HG02973 (cell line): Measurements from ENCODE around the gene ZNF469.

Source experiments
- ATAC-seq: cut with Tn5 transposase; IDR thresholded peaks from one replicate; pipeline ENCODE4 v1.9.1; 2021; ENCODE audit warnings: moderate library complexity; ENCODE audit not compliant: unreplicated experiment

ZNF469 gene, protein sequence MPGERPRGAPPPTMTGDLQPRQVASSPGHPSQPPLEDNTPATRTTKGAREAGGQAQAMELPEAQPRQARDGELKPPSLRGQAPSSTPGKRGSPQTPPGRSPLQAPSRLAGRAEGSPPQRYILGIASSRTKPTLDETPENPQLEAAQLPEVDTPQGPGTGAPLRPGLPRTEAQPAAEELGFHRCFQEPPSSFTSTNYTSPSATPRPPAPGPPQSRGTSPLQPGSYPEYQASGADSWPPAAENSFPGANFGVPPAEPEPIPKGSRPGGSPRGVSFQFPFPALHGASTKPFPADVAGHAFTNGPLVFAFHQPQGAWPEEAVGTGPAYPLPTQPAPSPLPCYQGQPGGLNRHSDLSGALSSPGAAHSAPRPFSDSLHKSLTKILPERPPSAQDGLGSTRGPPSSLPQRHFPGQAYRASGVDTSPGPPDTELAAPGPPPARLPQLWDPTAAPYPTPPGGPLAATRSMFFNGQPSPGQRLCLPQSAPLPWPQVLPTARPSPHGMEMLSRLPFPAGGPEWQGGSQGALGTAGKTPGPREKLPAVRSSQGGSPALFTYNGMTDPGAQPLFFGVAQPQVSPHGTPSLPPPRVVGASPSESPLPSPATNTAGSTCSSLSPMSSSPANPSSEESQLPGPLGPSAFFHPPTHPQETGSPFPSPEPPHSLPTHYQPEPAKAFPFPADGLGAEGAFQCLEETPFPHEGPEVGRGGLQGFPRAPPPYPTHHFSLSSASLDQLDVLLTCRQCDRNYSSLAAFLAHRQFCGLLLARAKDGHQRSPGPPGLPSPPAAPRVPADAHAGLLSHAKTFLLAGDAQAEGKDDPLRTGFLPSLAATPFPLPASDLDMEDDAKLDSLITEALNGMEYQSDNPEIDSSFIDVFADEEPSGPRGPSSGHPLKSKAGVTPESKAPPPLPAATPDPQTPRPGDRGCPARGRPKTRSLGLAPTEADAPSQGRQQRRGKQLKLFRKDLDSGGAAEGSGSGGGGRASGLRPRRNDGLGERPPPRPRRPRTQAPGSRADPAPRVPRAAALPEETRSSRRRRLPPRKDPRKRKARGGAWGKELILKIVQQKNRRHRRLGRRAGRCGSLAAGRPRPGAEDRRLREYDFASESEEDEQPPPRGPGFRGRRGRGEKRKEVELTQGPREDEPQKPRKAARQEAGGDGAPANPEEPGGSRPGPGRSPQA (N-terminal part only)

DNA sequence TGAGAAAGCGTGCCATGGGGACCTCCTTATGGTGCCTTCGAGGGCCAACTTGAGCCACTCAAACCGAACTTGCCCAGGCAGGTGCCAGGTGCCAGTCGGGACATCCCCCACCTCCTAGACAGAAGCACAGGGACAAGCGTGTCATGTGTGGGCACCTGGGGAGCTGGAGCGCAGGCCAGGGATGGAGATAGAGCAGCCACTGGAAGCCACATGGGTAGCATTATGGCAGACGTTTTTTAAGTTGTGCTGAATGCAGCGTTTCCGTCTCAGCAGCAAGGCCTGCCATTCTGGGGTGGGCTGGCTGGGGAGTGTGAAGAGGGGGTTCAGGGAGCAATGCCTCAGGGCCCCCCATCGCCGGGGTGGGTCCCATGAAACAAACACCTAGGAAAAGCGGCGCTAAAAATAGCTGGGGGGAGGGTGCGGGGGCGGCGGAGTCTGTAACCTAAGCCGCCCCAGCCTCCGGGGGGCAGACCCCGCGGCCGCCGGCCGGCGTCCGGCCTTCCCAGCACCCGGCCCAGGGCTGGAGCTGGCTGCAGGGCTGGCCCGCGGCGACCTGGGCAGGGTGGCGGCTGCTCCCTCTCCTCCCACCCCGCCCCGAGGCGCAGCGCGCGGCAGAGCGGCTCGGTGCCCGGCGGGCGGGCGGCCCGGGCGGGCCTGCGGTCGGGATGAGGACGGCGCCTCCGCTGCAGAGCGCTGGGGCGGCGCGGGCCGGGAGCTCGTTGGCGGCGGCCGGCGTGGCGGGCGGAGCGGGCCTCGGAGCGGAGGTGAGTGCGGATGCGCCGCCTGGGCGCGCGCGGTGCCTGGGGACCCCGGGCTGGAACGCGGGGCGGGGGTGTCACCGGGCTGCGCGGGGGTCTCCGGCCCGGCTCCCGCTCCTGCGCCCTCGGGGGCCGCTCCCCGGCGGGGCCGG lies at the start of gene ZNF469:
TSS of gene ZNF469 (plus strand) at position 469 of the 910 bp plus-strand sequence. CDS start 44,512 bp downstream, outside the sequence.
- no peak for ATAC-seq

GRCh38 chr16:88333848-88334777 lies 48.6 kb upstream of the ZNF469 start:
- ATAC-seq: no peak

- no peak for ATAC-seq
These were observed 47.7 kb upstream of the ZNF469 start for GRCh38 chr16:88334778-88335720.

- ATAC-seq: no peak
These were observed 45.7 kb upstream of the ZNF469 start for GRCh38 chr16:88337021-88337420.

- ATAC-seq: no peak
These were observed 45.2 kb upstream of the ZNF469 start for GRCh38 chr16:88337538-88337937.

- no peak for ATAC-seq
These were observed 44.6 kb upstream of the ZNF469 start for GRCh38 chr16:88338111-88338510.

DNA sequence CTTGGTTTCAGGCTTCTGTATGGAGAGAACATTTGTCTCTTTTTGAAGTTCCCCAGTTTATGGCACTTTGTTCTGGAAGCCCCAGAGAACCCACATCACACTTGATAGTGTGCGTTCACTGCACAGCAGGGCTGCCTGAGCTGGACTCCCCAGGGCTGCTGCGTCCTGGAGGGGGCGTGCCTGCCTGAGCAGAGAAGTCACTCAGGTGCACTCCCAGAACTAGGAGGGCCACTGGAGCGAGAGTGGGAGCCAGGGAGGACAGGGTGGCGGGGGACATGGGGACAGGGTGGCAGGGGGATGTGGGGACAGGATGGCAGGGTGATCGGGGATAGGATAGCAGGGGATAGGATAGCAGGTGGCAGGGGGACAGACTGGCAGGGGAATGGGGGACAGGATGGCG lies 43.9 kb upstream of the ZNF469 start:
- no peak for ATAC-seq

- ATAC-seq: no peak
These were observed 42.6 kb upstream of the ZNF469 start for GRCh38 chr16:88339930-88340754.

DNA sequence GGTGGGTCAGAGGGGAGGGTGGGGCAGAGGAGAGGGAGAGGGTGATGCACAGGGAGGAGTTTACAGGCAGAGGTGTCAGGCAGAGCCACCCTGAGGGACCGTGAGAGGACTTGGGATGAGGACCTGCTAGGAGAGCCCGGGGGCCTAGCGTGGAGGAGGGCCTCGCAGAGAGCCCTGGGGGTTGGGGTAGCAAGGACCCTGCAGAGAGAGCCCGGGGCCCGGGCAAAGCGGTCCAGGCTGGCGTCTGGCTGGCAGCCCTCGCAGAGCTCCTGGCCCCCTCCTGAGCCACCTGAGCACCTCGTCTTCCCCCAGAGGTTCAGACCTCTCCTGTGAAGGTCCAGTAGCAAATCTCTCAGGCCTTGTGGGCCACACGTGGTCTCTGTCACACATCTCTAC lies 42.0 kb upstream of the ZNF469 start:
- no peak for ATAC-seq

DNA sequence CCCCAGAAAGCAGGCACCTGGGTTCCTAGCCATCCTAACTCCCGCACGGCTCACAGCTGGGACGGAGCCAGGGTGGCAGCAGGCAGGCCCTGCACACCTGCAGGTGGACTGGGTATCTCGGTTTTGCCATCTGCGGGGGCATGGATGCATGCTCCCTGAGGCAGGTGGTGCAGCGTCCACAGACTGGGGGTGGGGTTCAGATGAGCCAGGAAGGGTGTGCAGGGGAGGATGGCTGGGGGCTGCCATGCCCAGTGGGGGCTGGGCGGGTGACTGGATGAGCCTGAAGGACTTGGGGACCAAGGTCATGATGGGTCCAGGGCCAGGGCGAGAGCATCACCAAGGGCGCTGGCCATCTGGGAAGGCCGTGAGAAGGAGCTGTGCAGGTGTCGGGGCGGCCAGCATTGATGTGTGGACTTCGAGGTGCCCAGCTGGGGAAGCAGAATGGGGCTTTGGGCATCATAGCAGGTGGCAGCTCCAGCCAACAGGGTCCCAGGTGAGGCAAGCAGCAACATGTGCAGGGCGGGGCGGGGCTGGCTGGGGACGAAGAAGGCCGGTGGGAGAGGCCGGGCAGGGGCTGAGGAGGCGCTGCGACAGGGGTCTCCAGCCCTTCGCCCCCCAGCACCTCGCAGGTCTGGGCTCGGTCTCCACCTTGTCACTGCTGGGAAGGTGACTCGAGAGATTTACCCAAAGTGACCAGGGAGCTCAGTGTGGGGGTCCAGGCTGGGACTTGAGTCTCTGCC lies 41.0 kb upstream of the ZNF469 start:
- no peak for ATAC-seq

DNA sequence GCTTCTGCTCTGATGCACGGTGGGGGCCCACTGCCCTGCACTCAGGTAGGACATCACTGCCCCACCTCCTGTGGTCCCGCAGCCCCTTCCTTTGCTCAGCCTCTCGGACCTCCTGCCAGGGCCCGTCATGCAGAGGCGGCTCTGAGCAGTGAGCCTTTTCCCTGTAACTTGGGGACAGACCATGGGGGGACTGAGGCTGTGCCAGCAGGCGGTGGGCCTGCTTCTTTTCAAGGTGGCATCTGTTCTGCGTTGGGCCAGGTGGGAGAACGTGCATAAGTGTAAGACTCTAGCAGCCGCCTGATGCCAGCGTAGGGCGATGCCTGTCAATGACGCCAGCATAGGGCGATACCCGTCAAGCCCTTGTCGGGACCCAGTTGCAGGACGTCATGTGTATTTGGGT lies 40.3 kb upstream of the ZNF469 start:
- no peak for ATAC-seq

DNA sequence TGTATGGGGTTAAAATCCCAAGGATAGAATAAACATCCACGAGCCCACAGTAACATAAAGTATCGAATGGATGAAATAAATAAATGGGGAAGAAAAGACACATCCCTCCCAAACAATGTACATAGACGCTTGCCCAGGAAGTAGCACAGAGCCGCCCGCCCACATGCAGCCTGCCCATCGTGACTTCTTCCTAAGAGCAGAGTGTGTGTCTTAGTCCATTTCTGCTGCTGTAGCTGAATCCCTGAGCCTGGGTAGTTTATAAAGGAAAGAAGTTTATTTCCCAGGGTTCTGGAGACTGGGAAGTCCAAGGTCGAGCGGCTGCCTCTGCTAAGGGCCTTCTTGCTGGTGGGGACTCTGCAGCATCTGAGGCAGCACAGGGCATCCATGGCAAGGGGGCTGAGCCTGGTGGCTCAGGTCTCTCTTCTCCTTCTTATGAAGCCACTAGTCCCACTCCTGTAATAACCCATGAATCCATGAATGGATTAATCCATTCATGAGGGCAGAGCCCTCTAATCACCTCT lies 39.4 kb upstream of the ZNF469 start:
- ATAC-seq: no peak

DNA sequence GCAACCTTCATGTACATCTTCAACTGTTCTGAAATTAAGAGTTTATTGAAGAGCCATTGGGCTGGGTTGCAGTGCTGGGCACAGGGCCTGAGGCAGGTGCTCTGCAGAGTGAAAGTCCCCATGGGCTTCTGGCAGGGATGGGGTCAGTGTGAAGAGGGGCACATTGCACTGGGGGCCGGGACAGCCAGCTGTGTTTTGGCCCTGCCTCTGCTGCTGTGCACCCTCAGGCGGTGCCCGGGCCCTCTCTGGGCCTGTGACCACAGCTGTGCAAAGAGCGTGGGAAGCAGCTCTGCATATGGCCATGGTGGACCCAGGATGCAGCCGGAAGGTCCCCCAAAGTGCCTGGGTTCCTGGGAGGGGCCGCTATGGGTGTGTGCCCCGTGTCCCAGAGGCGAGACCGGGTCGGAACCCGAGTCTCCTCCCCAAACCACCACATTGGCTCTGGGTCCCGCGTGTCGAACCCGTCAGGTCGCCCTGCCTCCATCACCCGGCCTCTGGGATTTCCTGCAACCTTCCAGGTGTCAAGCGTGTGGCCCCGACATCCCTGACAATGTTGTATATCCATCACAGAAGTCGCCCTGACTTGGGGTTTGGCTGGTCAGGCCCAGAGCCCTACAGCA lies 38.2 kb upstream of the ZNF469 start:
- no peak for ATAC-seq

DNA sequence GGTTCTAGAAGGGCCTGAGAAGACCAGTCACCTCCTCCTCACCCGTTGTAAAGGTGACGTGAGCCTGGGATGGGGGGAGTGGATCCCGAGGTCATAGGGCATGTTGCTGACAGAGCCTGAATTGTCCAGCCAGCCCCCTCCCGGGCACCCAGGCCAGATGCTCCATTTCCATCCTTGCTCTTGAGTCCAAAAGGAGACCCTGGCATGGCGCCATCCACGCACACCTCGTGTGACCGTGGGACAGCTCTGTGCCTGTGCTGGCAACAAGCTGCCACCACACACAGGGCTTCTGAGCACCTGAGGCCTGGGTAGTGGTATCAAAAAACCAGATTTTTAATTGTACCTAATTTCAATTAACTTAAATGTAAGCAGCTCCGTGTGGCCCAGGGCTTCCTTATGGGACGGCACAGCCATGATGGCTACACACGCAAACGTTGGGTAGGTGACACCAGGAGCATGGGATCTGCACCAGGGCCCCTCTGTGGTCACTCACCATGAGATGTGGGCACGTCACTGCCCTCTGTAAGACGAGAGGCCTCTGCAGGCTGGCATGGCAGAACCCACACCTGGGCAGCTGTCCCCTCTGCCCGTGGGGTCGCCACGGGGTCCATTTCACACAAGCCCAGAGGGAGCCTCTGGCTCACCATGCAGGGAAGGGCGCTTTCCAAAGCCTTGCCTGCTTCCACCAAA lies 37.6 kb upstream of the ZNF469 start:
- ATAC-seq: no peak
